Caco-2 (cell line): Measurements from ENCODE around the gene PYCR2. TPM values are rescaled to one million over a fixed set of nuclear protein-coding genes. Genes with fewer than 3 reads are reported as not detected.

Experiments
- BruUV-seq: library from RNA; stranded (reverse); fragments of 400-500 nt; replicated peaks from 2 replicates; lab custom pipeline; 2021; lab: Mats Ljungman, UMichigan
- CTCF ChIA-PET: fragments of 300-600 bp; sonication (Branson Sonifier 250); formaldehyde crosslinking; loops from one replicate; lab custom pipeline; 2022; ENCODE audit warnings: antibody characterized with exemption; lab: Charles Lee
- POLR2A ChIA-PET: fragments of 300-600 bp; sonication (Branson Sonifier 250); formaldehyde crosslinking; loops from one replicate; lab custom pipeline; 2022; ENCODE audit warnings: antibody characterized with exemption; lab: Charles Lee
- DNase-seq, 2 experiments: peaks; one replicate each; pipeline versions ENCODE4 v3.0.0 to v3.0.0-alpha.2; 2020 to 2022
- H3K27me3 ChIP-seq: replicated peaks from 2 replicates; pipeline ENCODE4 v1.6.0; 2011; ENCODE audit warnings: low read length; ENCODE audit not compliant: control insufficient read depth, insufficient read depth
- H3K36me3 ChIP-seq: 2 replicates; pipeline ENCODE4 v1.5.1; 2011; ENCODE audit warnings: low read length; ENCODE audit not compliant: control insufficient read depth, insufficient read depth
- H3K4me1 ChIP-seq: fragments of 250-450 bp; sonication (Bioruptor Pico); 2 replicates; pipeline ENCODE4 v1.5.1; 2020; ENCODE audit warnings: mild to moderate bottlenecking
- H3K4me3 ChIP-seq: 2 replicates; pipeline ENCODE4 v1.5.1; 2011; ENCODE audit warnings: low read depth, mild to moderate bottlenecking, control low read depth, low read length
- H3K9me3 ChIP-seq: fragments of 250-450 bp; sonication (Bioruptor Pico); 2 replicates; pipeline ENCODE4 v1.5.1; 2020; ENCODE audit warnings: mild to moderate bottlenecking, moderate library complexity
- H3K27ac Mint-ChIP-seq: one replicate; pipeline ENCODE4 v1.8.0; 2022; ENCODE audit warnings: mixed read lengths; ENCODE audit not compliant: unreplicated experiment
- H3K27me3 Mint-ChIP-seq: one replicate; pipeline ENCODE4 v1.8.0; 2022; ENCODE audit warnings: mixed read lengths; ENCODE audit not compliant: insufficient read depth, unreplicated experiment
- H3K36me3 Mint-ChIP-seq: one replicate; pipeline ENCODE4 v1.8.0; 2022; ENCODE audit warnings: mild to moderate bottlenecking, mixed read lengths; ENCODE audit not compliant: insufficient read depth, unreplicated experiment
- H3K4me1 Mint-ChIP-seq: one replicate; pipeline ENCODE4 v1.8.0; 2022; ENCODE audit warnings: low read depth, mixed read lengths; ENCODE audit not compliant: unreplicated experiment
- H3K4me3 Mint-ChIP-seq: one replicate; pipeline ENCODE4 v1.8.0; 2022; ENCODE audit warnings: mild to moderate bottlenecking, moderate library complexity, mixed read lengths; ENCODE audit not compliant: unreplicated experiment
- H3K9me3 Mint-ChIP-seq: one replicate; pipeline ENCODE4 v1.8.0; 2022; ENCODE audit warnings: mixed read lengths; ENCODE audit not compliant: unreplicated experiment
- intact Hi-C: fragments of 100-400 bp; cut with micrococcal nuclease; formaldehyde crosslinking; loops from one replicate; pipeline ENCODE4 v1.10.0; 2022; ENCODE audit not compliant: unreplicated experiment
- total RNA-seq: library from RNA; stranded (reverse); gene quantifications from 2 replicates; pipeline ENCODE4 v1.2.3, GENCODE V29; 2022
- TF ChIP-seq, protein P1 (sequence below), 2 experiments: fragments of 200-600 bp in 1 of 2; IDR thresholded peaks; 1 replicate in 1 of 2; 2 replicates in 1 of 2; pipeline versions ENCODE4 v1.5.1 to v1.8.0; 2011 to 2022; ENCODE audit warnings: antibody characterized with exemption in 1 of 2, control low read depth in 1 of 2, inconsistent platforms in 1 of 2, low read depth in 1 of 2, low read length in 1 of 2, mild to moderate bottlenecking in 1 of 2, moderate library complexity in 1 of 2; ENCODE audit not compliant: insufficient read depth in 1 of 2, severe bottlenecking in 1 of 2, unreplicated experiment in 1 of 2

The PYCR2 gene
- total RNA-seq, 1 experiment from 2014 or later = 73.7 TPM

DNA sequence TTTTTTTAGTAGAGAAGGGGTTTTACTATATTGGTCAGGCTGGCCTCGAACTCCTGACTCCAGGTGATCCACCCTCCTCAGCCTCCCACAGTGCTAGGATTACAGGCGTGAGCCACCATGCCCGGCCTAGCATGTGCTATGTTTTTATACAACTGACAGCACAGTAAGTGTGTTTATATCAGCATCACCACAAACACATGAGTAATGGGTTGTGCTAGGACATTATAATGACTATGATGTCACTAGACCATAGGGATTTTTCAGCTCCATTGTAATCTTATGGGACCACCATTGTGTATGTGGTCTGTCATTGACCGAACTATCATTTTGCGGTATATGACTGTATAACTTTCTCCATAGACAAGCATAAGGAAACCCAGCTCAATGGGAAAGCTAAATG, 10.7 kb upstream of the PYCR2 start:
- H3K4me1 ChIP-seq = peaks cover 6% of the 10 kb centered on the region
- ChIA-PET POLR2A (interaction anchor here (0.6 kb wide), 2 partner anchors 63 to 339 kb away, joined by 4 to 5 read pairs; no protein-coding TSS in a partner anchor), CTCF (interaction anchor here (1.0 kb wide), 1 partner anchor 42 kb away, joined by 6 read pairs; no protein-coding TSS in a partner anchor)
- DNase-seq = no peak
- H3K27me3 ChIP-seq = no peaks in the 10 kb centered on the region
- intact Hi-C loops = no loop called here
- no peaks in the 10 kb centered on the region for H3K36me3 Mint-ChIP-seq
- H3K4me3 Mint-ChIP-seq = no peak overlapping the region
- no peaks in the 10 kb centered on the region for H3K9me3 Mint-ChIP-seq
- BruUV-seq = no TSS peak
- no peaks in the 10 kb centered on the region for H3K9me3 ChIP-seq
- H3K27ac Mint-ChIP-seq = no peak overlapping the region
- H3K4me1 Mint-ChIP-seq = peaks cover 7% of the 10 kb centered on the region
- H3K4me3 ChIP-seq = no peak overlapping the region
- TF ChIP-seq, protein P1, sequence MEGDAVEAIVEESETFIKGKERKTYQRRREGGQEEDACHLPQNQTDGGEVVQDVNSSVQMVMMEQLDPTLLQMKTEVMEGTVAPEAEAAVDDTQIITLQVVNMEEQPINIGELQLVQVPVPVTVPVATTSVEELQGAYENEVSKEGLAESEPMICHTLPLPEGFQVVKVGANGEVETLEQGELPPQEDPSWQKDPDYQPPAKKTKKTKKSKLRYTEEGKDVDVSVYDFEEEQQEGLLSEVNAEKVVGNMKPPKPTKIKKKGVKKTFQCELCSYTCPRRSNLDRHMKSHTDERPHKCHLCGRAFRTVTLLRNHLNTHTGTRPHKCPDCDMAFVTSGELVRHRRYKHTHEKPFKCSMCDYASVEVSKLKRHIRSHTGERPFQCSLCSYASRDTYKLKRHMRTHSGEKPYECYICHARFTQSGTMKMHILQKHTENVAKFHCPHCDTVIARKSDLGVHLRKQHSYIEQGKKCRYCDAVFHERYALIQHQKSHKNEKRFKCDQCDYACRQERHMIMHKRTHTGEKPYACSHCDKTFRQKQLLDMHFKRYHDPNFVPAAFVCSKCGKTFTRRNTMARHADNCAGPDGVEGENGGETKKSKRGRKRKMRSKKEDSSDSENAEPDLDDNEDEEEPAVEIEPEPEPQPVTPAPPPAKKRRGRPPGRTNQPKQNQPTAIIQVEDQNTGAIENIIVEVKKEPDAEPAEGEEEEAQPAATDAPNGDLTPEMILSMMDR (IDR thresholded peaks at IDR 0.05; ENCODE audit: insufficient read depth in 1 of 2, low read depth in 1 of 2, low read length in 1 of 2, severe bottlenecking in 1 of 2, unreplicated experiment in 1 of 2) = no peak
- H3K27me3 Mint-ChIP-seq = no peaks in the 10 kb centered on the region
- no peaks in the 10 kb centered on the region for H3K36me3 ChIP-seq

DNA sequence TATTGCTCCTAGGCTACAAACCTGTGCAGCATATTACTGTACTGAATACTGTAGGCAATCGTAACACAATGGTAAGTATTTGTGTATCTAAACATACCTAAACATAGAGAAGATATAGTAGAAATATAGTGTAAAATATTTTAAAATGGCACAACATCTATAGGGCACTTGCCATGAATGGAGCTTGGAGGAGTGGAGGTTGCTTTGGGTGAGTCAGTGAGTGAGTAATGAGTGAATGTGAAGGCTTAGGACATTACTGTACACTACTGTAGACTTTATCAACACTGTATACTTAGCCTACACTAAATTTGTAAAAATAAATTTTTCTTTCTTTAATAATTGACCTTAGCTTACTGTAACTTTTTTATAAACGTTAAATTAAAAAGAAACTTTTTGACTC, 9.0 kb upstream of the PYCR2 start:
- Mint-ChIP-seq H3K4me3 (no peak overlapping the region), H3K36me3 (no peaks in the 10 kb centered on the region), H3K27ac (no peak overlapping the region), H3K9me3 (no peaks in the 10 kb centered on the region), H3K27me3 (no peaks in the 10 kb centered on the region), H3K4me1 (peaks cover 7% of the 10 kb centered on the region)
- TF ChIP-seq, protein P1 (IDR thresholded peaks at IDR 0.05; ENCODE audit: insufficient read depth in 1 of 2, low read depth in 1 of 2, low read length in 1 of 2, severe bottlenecking in 1 of 2, unreplicated experiment in 1 of 2) = no peak
- DNase-seq = no peak
- ChIA-PET POLR2A (interaction anchor here (0.6 kb wide), 1 partner anchor 76 kb away, joined by 3 read pairs; no protein-coding TSS in a partner anchor), CTCF (no interaction called here)
- H3K4me3 ChIP-seq = no peak overlapping the region
- BruUV-seq = no TSS peak
- H3K9me3 ChIP-seq = no peaks in the 10 kb centered on the region
- peaks cover 6% of the 10 kb centered on the region for H3K4me1 ChIP-seq
- H3K27me3 ChIP-seq = no peaks in the 10 kb centered on the region
- intact Hi-C loops = no loop called here
- no peaks in the 10 kb centered on the region for H3K36me3 ChIP-seq

DNA sequence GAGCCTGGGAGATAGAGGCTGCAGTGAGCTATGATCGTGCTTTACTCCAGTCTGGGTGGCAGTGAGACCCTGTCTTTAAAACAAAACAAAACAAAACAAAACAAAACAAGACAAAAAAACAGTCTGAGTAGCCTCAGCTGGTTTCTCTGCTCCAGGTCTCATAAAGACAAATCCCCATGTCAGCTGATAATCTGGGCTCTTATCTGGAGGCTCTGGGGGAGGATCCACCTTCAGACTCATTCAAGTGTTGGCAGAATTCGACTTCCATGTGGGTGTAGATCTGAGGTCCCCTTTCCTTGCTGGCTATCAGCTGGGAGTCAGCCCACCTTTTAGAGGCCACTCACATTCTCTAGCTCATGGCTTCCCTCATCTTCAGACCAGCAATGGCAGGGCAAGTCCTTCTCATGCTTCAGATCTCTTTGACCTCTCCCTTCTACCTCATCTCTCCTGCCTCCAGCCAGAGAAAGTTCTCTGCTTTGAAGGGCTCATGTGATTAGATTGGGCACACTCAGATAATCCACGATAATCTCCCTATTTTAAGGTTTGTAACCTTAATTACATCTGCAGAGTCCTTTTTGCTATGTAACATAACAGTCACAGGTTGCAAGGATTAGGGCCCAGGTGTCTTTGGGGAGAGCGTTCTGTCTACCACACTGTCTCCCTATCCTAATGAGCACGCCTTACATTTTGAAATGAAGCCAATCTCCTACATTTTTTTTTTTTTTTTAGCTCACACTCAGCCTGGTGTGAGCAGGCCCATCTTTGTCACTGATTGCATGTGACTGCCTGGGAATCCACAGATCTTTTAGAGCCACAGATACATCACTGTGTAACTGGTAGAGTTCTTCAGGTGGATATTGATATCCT, 7.5 kb upstream of the PYCR2 start:
- POLR2A ChIA-PET = interaction anchor here (0.5 to 0.6 kb wide), 2 partner anchors 45 to 352 kb away, joined by 3 read pairs; no protein-coding TSS in a partner anchor

More for the DNA sequence above, 7.5 kb upstream of the PYCR2 start:
- H3K4me1 Mint-ChIP-seq = no peaks in the 10 kb centered on the region
- DNase-seq = no peak
- no peak overlapping the region for H3K4me3 Mint-ChIP-seq
- no peaks in the 10 kb centered on the region for H3K36me3 Mint-ChIP-seq
- intact Hi-C loops = no loop called here
- no peaks in the 10 kb centered on the region for H3K27me3 Mint-ChIP-seq
- CTCF ChIA-PET = no interaction called here
- no peaks in the 10 kb centered on the region for H3K4me1 ChIP-seq
- no peak overlapping the region for H3K4me3 ChIP-seq
- no peaks in the 10 kb centered on the region for H3K27me3 ChIP-seq
- no peaks in the 10 kb centered on the region for H3K36me3 ChIP-seq
- H3K9me3 ChIP-seq = no peaks in the 10 kb centered on the region
- H3K9me3 Mint-ChIP-seq = no peaks in the 10 kb centered on the region
- BruUV-seq = no TSS peak
- TF ChIP-seq, protein P1 (IDR thresholded peaks at IDR 0.05; ENCODE audit: insufficient read depth in 1 of 2, low read depth in 1 of 2, low read length in 1 of 2, severe bottlenecking in 1 of 2, unreplicated experiment in 1 of 2) = no peak
- no peak overlapping the region for H3K27ac Mint-ChIP-seq
